ENCODE measurements around the gene EDN1.
"Not testable (repeated sequence)": the region's sequence is repeated elsewhere in the genome, so short reads cannot be mapped to it uniquely, and the experiment has no call there.

EDN1 gene

DNA sequence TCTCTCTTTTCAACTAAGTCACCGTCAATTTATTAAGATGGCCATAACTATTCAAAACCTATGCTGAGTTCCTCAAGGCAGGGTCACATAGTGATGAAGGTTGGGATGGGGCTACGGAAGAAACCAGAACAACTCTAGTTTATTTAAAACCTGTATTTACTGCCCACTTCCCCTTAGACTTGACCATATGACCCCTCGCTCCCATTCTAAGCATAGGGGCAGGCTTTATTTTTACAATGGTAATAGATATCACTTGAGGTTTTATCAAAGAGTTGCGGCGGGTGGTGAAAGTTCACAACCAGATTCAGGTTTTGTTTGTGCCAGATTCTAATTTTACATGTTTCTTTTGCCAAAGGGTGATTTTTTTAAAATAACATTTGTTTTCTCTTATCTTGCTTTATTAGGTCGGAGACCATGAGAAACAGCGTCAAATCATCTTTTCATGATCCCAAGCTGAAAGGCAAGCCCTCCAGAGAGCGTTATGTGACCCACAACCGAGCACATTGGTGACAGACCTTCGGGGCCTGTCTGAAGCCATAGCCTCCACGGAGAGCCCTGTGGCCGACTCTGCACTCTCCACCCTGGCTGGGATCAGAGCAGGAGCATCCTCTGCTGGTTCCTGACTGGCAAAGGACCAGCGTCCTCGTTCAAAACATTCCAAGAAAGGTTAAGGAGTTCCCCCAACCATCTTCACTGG lies 5.5 kb downstream of the EDN1 start:
- no peak for DNase-seq

DNA sequence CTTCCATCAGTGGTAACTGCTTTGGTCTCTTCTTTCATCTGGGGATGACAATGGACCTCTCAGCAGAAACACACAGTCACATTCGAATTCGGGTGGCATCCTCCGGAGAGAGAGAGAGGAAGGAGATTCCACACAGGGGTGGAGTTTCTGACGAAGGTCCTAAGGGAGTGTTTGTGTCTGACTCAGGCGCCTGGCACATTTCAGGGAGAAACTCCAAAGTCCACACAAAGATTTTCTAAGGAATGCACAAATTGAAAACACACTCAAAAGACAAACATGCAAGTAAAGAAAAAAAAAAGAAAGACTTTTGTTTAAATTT lies 6.1 kb downstream of the EDN1 start:
- no peak for DNase-seq

DNA sequence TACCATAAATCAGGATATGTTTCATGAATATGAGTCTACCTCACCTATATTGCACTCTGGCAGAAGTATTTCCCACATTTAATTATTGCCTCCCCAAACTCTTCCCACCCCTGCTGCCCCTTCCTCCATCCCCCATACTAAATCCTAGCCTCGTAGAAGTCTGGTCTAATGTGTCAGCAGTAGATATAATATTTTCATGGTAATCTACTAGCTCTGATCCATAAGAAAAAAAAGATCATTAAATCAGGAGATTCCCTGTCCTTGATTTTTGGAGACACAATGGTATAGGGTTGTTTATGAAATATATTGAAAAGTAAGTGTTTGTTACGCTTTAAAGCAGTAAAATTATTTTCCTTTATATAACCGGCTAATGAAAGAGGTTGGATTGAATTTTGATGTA lies 6.4 kb downstream of the EDN1 start:
- no peak for DNase-seq

DNA sequence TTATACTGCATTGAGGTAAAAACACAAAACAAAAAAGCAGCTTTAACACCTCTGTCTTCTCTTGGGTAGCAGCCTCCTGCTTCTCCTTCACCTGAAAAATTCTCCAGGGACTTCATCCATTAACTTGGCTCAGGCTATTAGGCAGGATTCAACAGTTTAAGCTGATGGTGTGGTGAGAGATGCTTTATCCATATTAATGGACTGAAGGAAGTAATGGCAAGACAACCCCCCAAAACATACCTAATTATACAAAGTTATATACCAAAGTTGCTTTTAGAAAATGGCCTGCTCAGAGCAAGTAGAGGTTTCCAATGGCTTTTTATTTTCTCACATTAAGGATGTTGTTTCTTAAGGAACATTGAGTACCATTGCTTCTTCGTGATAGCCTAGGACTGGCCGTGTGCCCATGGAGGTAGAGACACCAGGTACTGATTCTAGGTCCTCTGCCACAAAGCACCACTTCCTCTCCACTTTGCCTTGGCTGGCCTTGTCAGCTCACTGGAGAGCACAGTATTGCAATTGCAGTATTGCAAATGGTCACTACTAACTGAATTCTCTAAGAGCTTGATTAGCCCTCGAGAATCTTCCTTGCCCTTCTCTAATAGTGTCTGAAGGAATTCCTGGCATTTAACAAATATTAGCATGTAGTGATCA lies 7.3 kb downstream of the EDN1 start:
- no peak for DNase-seq

DNA sequence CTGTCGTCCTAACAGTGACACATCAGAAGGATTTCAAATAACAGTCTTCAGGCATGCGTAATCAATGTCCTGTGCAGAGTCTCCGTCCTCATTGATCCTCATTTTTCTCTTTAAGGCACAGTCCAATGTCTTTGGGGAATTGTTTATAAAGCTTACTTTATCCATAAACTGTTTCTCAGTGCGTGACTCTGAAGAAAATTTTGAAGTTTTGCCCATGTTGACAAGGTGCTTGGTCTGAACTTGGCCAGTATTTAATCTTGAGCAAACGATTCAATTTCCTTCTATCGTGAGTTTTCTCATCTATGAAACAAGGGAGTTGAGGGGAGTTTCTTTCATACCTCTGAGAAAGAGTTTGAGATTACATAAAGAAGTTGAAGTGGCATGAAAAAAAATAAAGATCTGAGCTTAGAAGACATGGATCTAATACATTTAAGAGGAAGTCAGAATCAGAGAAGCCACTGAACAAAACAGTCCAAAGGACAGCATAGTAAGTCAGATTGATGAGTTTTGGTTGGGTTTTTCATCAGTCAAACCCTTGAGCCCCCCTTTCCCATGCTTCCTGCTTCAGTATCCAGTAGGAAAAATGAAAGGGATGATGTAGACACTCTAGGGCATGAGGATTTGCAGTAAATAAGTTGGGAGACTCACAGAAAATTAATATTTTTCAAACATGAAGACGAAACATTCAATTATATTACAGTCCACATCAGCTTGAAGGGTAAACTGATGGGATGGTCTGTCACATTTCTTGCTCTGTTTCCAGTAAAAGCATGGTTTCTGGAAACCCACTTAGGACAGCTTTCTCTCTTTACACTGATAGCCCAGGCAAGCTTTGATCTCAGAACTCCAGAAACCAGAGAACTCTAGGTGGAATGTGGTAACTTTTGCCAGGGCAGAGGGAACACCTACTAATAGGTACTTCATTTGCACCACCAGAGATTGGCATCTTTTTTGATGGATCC lies 8.1 kb downstream of the EDN1 start:
- DNase-seq, result no peak

DNA sequence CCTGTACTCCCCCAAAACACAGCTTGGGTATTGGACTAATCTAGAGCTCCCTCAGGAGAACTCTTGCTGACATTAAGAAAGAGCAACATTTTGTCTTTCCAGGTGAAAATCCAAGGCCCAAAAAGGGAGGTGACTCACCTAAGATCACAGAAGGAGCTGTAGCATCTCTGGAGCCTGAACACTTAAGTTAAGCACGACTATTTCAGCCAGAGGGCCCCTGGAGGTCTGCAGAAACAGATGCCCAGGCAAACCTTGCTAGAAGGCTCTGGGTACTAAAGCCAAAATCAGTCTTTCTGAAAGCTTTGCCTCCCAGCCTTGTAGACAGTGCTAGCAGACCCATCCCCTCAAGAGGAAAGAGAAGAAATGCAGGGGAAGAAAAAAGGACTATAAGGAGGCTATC lies 8.8 kb downstream of the EDN1 start:
- DNase-seq, result no peak

DNA sequence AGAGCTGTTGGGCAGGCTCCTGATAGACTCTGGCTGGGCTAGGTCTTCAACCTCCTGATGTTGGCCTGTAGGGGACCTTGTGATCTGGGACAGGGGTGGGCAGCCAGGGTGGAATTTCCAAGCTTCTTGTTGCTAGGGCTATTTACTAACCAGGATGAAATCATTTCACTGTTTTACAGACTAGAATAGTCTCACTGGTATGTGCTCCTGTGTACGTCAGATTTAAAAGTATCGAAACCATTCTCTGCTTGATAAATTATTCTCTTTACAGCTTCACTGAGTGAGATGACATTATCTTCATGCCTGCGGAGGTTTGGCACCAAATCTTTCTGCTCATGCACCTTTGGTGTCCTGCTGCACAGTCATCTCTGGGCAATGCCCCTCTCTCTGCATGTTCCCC lies 10.9 kb downstream of the EDN1 start:
- no peak for DNase-seq

DNA sequence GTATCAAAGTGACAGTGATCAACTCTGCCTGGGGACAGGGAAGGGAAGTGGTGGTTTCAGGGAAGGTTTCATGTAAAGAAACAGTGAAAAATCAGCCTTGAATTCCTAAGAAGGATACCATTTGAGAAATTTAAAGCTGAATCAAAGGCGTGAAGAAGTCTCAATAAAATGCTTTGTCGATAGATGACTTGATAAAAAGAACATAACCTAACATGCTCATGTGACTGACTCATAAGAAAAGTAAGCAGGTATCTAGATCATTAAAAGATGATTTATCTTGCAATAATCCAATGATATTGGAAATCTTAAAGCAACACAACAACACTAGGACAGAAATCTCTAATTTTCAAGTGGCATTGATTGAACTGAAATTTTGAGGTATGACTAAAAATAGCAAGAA lies 14.3 kb downstream of the EDN1 start:
- DNase-seq, result no peak

DNA sequence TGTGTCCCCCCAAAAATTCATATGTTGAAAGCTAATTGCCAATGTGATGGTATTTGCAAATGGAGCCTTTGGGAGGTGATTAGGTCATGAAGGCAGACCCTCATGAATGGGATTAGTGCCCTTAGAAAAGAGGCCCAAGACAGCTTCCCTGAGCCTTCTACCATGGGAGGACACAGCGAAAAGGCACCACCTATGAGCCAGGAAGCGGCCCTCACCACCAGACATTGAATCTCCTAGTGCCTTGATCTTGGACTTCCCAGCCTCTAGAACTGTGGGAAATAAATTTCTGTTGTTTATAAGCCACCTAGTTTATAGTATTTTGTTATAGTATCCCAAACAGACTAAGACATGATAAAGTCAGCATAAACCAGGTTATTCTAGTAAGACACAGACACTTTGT lies 18.9 kb downstream of the EDN1 start:
- no peak for DNase-seq

DNA sequence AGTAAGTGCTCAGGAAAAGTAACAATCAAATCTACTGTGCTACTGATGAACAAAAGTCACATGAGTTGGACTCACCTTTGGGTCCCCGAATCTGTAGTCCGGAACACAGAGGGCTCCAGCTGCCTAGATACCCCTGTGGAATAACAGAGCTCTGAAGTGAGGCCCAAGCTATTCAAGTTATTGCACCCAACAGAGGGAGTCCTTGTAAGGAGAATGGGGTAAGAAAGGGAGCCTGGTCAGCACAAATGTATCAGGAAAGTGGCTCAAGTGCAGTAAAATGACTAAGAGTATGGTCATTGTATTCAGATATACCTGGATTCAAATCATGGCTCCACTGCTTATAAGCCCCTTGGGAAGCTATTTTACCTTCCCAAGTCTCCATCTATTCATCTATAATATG lies 20.9 kb downstream of the EDN1 start:
- no peak for DNase-seq

DNA sequence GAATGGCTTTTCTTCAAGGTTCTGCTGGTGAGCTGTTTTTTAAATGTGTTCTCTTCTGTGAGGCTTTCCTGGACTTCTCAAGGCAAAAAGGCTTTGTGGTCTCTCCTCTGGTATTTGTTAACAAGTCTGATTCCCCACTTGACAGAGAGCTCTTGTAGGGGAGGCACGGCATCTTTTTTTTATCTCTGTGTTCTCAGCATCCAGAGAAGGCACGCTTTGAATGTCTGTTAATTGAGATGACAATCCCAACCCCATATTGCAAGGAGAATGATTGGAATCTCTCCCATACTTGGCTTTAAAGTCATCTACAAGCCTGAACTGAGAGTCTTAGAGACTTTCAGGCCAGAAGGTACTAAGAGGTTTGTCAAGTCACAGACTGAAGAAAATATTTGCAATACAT lies 22.6 kb downstream of the EDN1 start:
- no peak for DNase-seq

DNA sequence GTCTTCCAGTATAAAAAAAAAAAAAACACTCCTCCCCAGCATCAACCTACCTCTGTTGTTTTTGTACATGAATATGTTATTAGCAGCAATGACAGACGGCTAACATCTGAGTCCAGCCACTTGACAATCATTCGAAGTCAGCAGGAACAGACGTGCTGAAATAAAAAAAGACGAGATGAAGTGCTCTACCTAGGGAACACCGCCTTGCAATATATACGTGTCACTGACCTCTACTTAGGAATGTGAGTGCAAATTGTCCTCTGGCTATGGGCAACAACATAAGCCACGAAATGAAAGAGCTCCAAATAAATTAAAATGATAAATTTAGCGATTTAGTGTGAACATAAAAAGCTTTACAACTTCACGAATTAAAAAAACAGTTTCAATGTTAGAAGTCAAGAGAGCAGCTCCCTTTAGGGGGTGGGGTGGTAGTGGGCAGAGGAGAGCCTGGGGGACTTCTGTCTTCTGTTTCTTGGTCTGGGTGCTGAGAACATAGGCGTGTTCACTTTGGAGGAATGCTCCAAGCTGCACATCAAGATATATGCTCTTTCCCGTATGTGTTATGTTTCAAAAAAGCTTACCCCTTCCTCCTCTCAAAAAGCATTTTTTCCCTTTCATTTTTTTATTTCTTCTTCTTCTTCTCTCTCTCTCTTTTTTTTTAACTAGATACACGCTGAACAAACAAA lies 23.3 kb downstream of the EDN1 start:
- DNase-seq, result no peak

DNA sequence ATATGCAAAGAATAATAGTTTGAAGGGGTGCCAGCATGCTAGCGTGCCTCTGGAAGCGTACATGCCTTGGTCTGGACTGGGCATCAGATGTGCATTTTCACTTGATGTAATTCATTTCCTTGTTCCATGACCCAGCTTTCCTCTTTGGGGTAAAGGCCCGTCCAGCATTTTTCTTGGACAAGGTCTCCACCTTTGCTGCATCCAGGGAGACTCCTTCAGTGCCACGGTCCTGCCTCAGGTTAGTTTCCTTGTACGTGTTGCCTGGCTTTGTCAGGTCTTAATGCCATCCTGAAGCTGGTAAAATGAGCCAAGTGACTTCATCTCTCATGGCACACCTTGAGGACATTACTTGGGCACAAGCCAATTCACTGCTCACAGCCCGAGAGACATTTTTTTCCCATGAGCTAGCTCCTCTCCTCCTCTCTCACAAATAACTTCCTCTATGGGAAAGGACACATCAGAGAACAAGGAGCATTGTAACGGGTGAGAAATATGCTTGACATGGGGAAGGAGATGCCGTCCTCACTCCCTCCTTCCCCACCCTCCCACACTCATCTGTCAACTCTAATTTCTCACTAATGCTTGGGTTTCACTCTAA lies 23.9 kb downstream of the EDN1 start:
- no peak for DNase-seq

DNA sequence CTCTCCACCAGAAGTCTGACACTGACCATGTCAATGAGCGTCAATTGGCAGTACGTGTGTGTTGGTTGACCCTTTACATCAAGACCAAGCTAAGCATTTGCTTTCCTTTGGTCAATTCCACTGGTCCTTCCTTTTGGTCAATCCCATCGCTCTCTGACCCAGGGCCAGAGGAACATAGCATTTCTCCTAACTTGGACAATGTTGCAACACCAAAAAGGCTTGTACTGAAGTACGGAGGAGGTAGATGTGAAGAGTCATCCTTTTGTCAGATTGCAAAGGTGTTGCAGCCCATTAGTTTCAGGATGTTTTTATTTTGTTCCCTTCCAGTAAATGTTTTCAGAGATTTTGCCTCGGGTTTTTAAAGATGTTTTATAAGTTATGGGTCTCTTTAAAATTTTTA lies 24.6 kb downstream of the EDN1 start:
- no peak for DNase-seq

DNA sequence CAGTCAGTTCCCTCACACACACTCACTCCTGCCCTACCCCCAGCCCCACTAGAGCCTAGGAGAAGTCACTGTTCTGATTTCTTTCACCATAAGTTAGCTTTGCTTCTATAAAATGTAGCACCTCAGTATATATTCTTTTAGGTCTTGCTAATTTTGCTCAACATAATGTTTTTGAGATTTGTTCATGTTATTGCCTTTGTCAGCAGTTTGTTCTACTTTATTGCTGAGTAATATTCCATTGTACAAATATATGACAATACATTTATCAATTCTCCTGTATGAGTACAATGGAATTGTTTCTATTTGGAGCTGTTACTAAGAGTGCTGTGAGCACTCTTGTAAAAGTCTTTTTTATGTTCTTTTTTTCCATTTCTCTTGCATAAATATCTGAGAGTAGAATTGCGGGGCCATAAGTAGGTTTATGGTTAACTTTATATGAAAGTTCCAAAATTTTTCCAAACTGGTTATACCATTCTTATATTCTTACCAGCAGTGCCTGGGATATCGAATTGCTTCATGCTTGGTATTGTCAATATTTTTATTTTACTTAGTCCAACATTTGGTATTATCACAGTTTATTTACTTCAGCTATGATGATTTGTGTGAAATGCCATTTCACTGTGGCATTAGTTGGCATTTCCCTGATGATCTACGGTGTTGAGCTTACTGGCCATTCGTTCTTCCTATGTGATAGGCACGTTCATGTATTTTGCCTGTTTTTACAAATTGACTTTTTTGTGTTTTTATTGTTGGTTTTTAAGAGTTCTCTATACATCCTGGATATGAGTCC lies 25.3 kb downstream of the EDN1 start:
- DNase-seq, result no peak

DNA sequence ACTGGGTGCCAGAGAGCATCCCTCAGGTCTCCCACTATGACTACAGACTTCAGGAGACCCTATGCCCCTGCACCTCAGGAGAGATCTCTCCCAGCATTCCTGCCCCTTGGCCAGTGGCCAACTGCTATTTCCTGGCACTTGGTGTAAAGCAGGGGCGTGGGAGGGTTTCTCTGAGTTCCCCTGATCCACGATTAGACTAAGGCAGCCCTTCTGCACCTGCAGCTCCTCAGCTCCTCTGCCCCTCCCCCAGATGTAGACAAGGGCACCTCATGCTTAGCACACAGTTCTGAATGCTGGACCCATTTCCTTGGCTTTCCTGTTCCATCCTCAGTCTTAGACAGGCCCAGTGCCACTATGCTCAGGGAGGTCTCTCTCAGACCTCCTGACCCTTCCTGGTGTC lies 28.6 kb downstream of the EDN1 start:
- DNase-seq, result no peak

DNA sequence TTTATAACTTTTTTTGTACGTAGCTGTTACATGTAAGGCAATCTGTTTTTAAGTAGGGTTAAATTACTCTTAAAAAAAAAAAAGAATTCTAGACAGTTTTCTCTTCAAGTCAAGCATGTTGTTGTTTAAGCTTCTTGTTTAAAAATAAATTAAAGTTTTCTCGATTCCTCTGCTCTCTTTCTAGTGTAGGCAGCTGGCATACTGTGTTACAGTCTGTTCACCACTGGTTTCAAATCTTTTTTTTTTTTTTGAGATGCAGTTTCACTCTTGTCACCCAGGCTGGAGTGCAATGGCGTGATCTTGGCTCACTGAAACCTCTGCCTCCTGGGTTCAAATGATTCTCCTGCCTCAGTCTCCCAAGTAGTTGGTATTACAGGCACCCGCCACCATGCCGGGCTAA lies 29.9 kb downstream of the EDN1 start:
- not testable (repeated sequence) for DNase-seq

DNA sequence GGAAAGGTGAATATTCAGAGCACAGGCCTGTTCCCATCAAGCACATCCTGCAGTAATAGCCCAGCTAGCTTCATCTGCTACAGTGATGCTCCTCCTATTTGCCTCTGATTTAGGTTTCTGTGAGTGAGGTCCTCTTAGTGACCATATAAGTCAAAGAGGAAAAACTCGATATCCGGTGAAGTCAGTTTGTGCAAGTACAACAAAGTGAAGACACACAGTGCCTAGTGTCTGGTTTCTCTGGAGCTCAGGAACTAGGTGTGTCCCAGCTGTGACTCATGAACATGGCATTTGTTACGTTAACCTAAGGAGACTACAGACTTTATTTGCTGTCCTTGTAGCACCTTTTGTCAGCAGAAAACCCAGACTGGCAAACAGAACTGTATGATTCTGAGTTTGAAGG lies 33.9 kb downstream of the EDN1 start:
- DNase-seq, result no peak

DNA sequence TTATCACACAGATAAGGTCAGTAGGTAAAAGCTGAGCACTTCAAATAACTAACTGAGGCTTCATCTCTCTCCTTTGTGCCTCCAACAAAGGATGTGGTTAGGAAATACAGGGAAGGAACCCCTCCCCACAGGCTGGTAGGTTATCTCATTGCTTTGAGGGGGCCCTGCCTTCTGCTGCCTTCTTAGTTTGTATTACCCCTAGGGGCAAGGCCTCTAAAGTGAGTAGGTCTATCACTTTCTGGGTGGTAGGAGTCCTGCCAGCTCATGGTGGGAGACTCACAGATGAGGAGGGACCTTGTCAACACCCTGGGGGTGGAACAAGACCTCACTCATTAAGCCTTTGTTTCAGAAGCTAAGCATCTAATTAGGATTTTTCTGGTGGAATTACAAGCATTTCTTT lies 34.6 kb downstream of the EDN1 start:
- no peak for DNase-seq

DNA sequence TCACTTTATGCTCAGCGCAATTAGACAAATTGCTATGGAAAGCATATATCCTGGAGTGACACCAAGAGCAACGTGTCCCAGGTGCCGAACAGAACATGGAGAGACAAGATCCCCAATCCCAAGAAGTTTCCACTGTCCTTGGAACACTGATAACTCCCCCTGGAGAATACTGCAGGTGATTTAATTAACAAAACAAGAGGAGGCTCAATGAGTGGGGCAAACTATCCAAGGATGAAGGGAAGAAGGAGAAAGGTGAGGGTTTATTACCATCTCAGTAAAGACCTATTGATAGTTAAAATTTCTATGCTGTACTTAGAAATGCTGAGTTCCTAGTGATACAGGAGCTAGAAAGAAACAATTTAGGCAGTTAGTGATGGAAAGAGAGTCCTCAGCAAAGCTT lies 35.7 kb downstream of the EDN1 start:
- no peak for DNase-seq

DNA sequence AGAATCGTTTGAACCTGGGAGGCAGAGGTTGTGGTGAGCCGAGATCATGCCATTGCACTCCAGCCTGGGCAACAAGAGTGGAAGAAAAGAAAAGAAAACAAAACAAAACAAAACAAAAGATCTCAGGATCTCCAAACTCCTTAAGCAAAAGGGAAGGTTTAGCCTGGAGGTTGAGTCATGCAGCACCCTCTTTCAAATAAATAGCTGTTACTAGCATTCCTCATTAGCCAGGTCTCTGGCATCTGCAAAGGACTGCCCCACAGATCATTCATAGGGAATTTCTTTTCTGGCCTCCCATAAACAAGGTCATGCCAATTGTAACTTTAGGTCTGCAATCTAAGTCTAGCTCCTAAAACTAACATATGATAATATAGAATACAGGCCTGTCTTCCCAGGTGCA lies 37.2 kb downstream of the EDN1 start:
- DNase-seq, result no peak

DNA sequence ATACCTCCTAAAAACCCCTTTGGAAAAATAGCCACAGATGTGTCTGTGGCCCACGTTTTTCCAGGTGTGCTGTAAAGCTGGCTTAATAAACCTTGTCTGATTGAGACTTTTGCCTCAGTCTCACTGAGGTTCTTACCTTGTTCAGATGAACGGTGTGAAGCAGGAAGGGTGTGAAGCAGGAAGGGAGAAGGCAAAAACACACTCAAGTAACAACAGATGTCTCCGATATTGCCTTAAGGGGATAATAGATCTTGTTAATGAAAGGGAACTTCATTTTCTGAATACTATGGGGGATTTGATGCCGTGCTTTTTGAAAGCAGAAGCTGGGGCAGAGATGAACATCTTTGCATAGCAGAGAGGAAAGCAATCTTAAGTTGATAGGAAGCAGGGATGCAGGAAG lies 37.8 kb downstream of the EDN1 start:
- DNase-seq, result no peak
